GM18909 (cell line): Measurements from ENCODE around the gene RGS8.

Experiments used
- ATAC-seq: cut with Tn5 transposase; IDR thresholded peaks from one replicate; pipeline ENCODE4 v1.9.1; 2021; ENCODE audit warnings: mild to moderate bottlenecking; ENCODE audit not compliant: unreplicated experiment, poor library complexity

RGS8 gene

DNA sequence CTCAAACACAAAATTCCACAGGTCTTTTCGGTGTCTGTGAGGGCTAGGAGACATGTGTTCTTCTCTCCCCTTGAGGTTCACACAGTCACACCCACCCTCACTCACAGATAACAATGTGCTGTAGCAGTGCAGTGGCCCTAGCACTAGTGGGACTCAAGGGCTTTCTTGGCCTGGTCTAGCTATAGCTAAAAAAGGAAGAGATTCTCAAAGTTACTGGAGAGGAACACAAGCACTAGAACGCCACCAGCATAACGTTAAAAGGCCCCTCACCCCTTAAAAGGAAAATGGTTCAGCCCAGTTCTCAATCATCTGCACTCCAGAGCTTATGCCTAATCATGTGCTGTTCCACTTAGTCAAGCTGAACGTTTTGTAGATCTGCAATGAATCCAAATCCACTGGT lies 39.5 kb downstream of the RGS8 start:
- ATAC-seq: no peak

DNA sequence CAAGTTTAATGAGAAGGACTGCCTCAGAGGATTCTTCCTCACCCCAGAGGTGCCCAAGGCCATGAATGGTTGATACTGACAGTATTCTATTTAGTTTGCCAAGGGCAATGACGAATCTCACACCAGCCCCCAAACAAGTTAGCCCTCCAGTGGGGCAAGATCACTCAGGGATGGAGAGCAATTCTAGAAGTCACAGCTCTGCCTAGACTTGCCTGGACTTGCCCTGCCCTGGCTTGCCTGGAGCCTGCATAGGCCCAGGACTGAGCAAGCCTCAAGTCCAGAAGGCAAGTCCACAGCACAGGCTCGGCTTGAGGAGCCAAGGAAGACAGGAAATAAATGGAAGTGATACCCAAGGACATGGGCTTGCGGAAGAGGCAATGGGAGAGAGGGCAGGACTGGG lies 40.7 kb downstream of the RGS8 start:
- ATAC-seq: no peak

GRCh38 chr1:182642461-182642860 lies 41.9 kb downstream of the RGS8 start:
- no peak for ATAC-seq

GRCh38 chr1:182641561-182641960 lies 42.8 kb downstream of the RGS8 start:
- ATAC-seq: no peak

- no peak for ATAC-seq
Observed at GRCh38 chr1:182639330-182639729, 45.1 kb downstream of the RGS8 start.

DNA sequence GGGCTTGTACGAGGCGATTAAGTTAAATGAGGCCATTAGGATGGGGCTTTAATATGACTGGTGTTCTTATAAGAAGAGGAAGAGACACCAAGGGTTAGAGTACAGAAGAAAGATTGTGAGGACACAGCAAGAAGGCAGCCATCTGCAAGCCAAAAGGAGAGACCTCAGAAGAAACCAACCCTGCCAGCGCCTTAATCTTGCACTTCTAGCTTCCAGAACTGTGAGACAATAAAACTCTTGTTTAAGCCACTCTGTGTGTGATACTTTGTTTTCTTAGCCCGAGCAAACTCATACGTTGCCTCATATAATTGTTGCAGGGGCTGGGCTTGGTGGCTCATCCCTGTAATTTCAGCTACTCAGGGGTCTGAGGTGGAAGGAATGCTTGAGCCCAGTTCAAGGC lies 46.6 kb downstream of the RGS8 start:
- no peak for ATAC-seq

GRCh38 chr1:182635871-182636270 lies 48.5 kb downstream of the RGS8 start:
- ATAC-seq: no peak
